Muscle layer of colon (tissue), 2 donors: ENCODE data around the gene CTXND1.

Experiments
- H3K27ac ChIP-seq: one replicate; pipeline ENCODE4 v1.7.0; 2013; ENCODE audit warnings: low read depth, mild to moderate bottlenecking, low read length, moderate library complexity
- H3K27me3 ChIP-seq, 2 donors: one replicate each; pipeline ENCODE4 v1.7.0; 2013; ENCODE audit warnings: low read length in 2 of 2, mild to moderate bottlenecking in 2 of 2; ENCODE audit not compliant: insufficient read depth in 2 of 2, control insufficient read depth in 1 of 2
- H3K36me3 ChIP-seq: one replicate; pipeline ENCODE4 v1.7.0; 2013; ENCODE audit warnings: mild to moderate bottlenecking, low read length; ENCODE audit not compliant: insufficient read depth
- H3K4me1 ChIP-seq: one replicate; pipeline ENCODE4 v1.7.0; 2013; ENCODE audit warnings: mild to moderate bottlenecking, low read length; ENCODE audit not compliant: insufficient read depth
- H3K4me3 ChIP-seq, 2 donors: one replicate each; pipeline ENCODE4 v1.7.0; 2013; ENCODE audit warnings: low read length in 2 of 2, low read depth in 1 of 2, mild to moderate bottlenecking in 1 of 2, moderate library complexity in 1 of 2
- H3K9ac ChIP-seq: one replicate; pipeline ENCODE4 v1.7.0; 2013; ENCODE audit warnings: low read length
- H3K9me3 ChIP-seq: one replicate; pipeline ENCODE4 v1.7.0; 2013; ENCODE audit warnings: mild to moderate bottlenecking, low read length
- donor health status: abdominal sarcoma.
- donor health status: Adenocarcinoma of cecum.

Gene CTXND1

DNA sequence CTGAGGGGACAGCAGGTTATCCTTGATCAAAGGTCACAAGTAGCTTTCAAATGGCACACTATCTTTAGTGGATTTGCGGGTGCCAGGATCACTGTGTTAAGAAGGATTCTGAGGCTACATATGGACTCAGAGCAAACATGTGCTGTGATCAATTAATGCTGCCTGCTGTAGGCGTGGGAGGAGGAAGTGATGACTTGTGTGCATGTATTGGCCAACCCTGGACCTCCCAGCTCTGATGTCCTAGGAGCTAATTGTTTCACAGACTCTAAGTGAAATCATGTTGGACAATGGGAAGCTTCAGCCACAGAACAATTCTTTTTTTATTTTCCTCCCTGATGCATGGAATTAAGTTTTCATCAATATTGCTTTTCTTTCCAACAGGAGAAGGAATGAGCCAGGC, 74.9 kb downstream of the CTXND1 start:
- Histone ChIP-seq H3K27me3 (no peaks in the 10 kb centered on the region), H3K4me1 (no peaks in the 10 kb centered on the region), H3K9me3 (no peaks in the 10 kb centered on the region), H3K36me3 (peaks cover 16% of the 10 kb centered on the region), H3K27ac (no peak overlapping the region), H3K9ac (no peak overlapping the region), H3K4me3 (no peak overlapping the region)

DNA sequence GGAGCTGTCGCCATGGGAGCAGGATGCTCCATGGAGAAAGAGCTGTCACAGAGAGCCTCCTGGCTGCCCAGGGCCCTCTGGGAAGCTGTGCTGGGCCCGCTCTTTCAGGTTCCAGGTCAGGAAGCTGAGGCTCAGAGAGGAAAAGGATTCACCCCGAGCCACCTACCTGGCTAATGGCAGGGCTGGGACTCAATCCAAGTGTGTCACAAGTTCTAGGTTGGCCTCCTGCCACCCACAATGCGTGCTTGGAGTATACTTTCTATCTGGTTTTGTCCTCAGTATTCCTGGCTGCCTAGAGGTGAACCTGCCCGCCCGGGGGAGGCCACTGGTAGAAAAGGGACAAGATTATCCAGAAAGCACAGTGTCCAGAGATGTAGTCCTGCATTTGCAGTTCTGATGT, 75.6 kb downstream of the CTXND1 start:
- Histone ChIP-seq H3K27ac (no peak overlapping the region), H3K9me3 (no peaks in the 10 kb centered on the region), H3K27me3 (no peaks in the 10 kb centered on the region), H3K9ac (no peak overlapping the region), H3K4me3 (no peak overlapping the region), H3K4me1 (no peaks in the 10 kb centered on the region), H3K36me3 (peaks cover 16% of the 10 kb centered on the region)

DNA sequence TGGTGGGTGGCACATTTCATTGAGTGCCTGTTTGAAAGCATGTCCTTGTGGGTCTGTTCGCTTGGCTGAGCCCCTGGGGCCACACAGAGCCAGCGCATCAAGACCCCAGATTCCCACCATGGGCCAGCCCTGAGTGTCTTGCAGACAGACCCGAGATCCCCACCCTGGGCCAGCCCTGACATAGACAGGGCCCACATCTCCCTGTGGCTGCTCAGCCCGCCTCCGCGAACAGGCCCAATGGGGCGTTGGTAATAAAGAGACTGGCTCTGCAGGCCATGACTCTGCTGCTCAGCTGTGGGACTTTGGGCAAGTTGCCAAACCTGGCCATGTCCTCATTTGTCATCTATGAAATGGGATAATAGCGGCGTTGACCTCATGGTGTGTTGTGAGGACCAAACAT, 76.6 kb downstream of the CTXND1 start:
- no peaks in the 10 kb centered on the region for H3K4me1 ChIP-seq
- peaks cover 16% of the 10 kb centered on the region for H3K36me3 ChIP-seq
- H3K4me3 ChIP-seq, result no peak overlapping the region
- no peak overlapping the region for H3K27ac ChIP-seq
- no peaks in the 10 kb centered on the region for H3K27me3 ChIP-seq
- no peak overlapping the region for H3K9ac ChIP-seq
- no peaks in the 10 kb centered on the region for H3K9me3 ChIP-seq

DNA sequence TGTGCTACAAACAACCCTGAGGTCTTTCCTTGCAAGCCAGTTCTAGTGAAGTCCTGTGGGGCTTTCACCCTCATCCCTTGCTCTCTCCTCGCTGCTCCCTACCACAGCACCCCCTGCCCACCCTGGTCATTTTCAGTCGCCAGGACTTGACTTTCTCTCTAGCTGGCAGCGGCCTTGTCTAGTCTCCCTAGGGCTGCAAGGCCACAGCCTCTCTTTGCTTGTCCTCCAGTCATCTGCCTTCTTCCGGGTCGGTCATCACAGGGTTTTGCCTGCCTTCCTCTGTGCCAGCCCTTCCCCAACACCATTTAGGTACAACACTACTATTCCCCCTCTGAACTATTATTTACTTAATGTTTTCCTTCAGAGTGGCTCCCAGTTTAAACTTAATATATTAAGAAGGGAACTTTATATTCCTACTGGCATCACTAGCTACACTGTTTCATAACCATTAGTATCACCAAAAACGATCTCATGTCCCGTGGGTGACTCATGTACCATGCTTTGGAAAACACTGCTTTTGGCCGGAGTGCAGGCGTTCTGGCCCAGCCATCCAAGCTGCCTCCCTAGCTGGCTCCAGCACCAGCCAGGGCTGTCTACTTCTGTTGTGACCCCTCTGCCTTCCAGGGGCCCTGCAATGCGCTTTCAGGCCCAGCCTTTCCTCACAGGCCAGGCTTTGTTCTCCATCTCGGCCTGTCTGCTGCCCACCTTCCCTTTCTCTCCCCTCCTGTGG, 77.8 kb downstream of the CTXND1 start:
- Histone ChIP-seq H3K4me1 (no peaks in the 10 kb centered on the region), H3K4me3 (no peak overlapping the region), H3K27me3 (no peaks in the 10 kb centered on the region), H3K9me3 (no peaks in the 10 kb centered on the region), H3K36me3 (peaks cover 15% of the 10 kb centered on the region), H3K9ac (no peak overlapping the region), H3K27ac (no peak overlapping the region)

DNA sequence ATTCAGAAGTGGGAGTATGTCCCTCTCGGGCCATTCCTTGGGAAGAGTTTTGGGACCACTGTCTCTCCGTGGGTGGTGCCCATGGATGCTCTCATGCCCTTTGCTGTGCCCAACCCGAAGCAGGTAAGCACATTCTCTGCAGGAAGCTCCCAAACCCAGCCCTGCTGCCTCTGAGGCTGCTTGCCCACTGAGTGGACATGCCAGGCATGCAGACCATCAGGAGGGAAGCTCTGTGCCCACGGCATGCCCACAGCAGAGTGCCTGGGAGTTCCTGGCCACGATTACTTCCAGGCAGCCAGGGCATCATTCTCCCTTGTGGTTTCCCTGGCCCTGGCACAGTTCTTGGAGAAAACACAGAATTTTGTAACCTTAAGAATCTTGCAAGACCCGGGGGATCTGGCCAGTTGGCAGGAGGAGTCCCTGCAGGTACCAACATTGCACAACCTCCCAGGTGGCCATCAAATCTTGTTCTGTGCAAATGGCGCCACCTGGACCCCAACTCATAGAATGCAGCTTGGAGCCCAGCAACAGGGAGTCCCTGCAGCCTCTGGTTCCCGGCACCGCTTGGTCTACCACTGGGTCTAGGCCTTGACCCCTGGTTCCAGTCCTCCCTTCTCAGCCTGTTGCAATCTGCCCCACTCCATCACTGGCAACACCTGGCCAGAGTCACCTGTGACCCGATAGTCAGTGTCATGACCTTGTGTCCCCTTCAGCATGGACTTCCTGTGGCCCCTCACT, 78.8 kb downstream of the CTXND1 start:
- no peaks in the 10 kb centered on the region for H3K4me1 ChIP-seq
- no peaks in the 10 kb centered on the region for H3K27me3 ChIP-seq
- no peak overlapping the region for H3K9ac ChIP-seq
- no peak overlapping the region for H3K4me3 ChIP-seq
- no peak overlapping the region for H3K27ac ChIP-seq
- no peaks in the 10 kb centered on the region for H3K9me3 ChIP-seq
- peaks cover 14% of the 10 kb centered on the region for H3K36me3 ChIP-seq

DNA sequence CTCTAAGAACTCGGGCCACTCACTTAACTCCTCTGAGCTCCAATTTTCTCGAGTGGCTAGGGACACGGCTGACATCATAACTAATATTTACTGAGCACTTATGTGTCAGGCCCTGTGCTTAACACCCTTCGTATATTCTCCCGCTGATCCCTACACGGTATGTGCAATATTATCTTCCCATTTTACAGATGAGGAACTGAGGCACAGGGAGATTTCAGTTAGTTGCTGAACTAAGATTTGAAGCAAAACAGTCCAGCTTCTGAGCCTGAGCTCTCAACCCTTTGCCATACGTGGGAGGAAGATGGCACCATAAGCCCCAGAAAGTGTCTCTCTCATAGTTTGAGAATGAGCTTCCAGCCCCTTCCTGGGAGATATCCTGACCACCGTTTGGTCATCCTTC, 79.6 kb downstream of the CTXND1 start:
- H3K27ac ChIP-seq, result no peak overlapping the region
- H3K27me3 ChIP-seq, result no peaks in the 10 kb centered on the region
- H3K9ac ChIP-seq, result no peak overlapping the region
- H3K4me1 ChIP-seq, result no peaks in the 10 kb centered on the region
- H3K36me3 ChIP-seq, result peaks cover 12% of the 10 kb centered on the region
- H3K9me3 ChIP-seq, result no peaks in the 10 kb centered on the region
- H3K4me3 ChIP-seq, result no peak overlapping the region

DNA sequence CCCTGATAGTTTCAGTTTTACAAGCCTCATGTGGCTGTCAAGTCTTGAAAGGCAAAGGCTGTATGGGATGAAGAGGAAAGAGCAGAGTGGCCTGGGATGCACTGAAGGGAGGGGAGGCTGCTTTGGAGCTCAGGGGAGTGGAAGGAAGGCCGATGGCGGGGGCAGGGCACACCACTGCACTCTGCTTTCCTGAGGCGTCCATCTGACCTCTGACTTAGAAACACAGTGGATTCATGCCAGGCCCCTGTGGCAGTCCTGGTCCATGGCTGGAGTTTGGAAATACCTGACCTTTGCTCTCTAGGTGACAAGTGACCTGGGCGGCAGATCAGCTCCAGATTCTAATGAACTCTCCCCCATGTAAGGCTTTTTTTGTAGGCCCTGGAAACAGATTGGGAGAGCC, 80.2 kb downstream of the CTXND1 start:
- no peaks in the 10 kb centered on the region for H3K4me1 ChIP-seq
- no peaks in the 10 kb centered on the region for H3K9me3 ChIP-seq
- no peak overlapping the region for H3K27ac ChIP-seq
- no peak overlapping the region for H3K4me3 ChIP-seq
- H3K27me3 ChIP-seq, result no peaks in the 10 kb centered on the region
- H3K36me3 ChIP-seq, result peaks cover 11% of the 10 kb centered on the region
- H3K9ac ChIP-seq, result no peak overlapping the region

DNA sequence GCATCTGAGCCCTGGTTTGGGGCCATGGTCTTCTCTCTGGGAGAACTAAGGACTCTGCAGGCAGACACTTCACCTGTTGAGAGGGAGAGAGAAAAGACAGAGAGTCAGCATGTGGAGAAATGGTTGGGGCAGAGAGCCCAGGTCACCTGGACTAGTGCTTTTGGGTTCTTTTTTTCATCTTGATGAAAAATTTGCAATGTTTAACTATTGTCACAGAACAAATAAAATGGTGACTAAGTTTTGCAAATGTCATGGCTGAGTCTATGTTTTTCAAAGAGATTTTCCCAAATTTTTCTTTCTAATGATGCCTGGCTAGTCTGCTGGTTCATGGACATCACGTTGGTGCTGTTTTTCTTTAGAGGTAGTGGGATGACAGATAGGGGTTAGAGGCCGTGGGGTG, 81.4 kb downstream of the CTXND1 start:
- Histone ChIP-seq H3K27me3 (no peaks in the 10 kb centered on the region), H3K27ac (no peak overlapping the region), H3K9me3 (no peaks in the 10 kb centered on the region), H3K36me3 (peaks cover 11% of the 10 kb centered on the region), H3K4me3 (no peak overlapping the region), H3K4me1 (no peaks in the 10 kb centered on the region), H3K9ac (no peak overlapping the region)

DNA sequence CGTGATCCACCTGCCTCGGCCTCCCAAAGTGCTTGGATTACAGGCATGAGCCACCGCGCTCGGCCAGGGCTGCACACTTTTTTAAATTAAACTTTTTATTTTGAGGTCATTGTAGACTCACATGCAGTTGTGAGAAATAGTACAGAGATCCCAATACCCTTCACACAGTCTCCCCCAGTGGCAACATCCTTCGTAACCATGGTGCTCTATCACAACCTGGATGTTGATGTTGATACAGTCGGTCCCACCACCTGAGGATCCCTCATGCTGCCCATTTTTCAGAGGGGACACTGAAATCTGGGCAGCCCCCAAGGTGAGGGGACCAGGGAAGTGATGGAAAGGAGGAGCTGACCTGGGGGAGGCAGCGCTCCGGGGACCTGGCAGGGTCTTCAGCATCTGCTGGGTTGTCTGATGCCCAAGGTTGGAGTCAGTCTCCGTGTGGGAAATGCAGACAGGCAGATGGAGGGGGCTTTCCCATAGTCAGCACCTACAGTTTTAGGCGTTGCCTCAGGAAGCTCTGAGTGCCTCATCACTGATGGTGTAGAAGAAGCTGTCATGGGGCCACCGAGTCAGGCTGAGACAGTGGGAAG, 82.2 kb downstream of the CTXND1 start:
- H3K36me3 ChIP-seq, result peaks cover 8% of the 10 kb centered on the region
- H3K9ac ChIP-seq, result no peak overlapping the region
- H3K4me3 ChIP-seq, result no peak overlapping the region
- H3K27ac ChIP-seq, result no peak overlapping the region
- H3K27me3 ChIP-seq, result no peaks in the 10 kb centered on the region
- H3K9me3 ChIP-seq, result no peaks in the 10 kb centered on the region
- no peaks in the 10 kb centered on the region for H3K4me1 ChIP-seq

DNA sequence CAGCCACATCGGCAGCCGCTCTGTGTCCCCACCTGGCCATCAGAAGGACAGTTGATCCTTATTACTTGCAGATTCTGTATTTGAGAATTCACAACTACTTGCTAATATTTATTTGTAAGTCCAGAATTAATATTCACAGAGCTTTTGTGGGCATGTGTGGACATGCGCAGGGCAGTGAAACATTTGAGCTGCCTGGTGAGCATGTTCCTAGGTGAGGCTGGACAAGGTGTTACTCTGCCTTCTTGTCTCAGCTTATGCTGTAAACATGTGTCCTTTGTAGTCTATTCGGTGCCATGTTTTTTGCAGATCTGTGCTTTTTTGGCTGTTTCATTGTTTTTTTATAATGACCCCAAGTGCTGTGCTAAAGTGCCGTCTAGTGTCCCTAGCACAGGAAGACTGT, 83.6 kb downstream of the CTXND1 start:
- no peaks in the 10 kb centered on the region for H3K9me3 ChIP-seq
- no peak overlapping the region for H3K9ac ChIP-seq
- H3K27ac ChIP-seq, result no peak overlapping the region
- no peak overlapping the region for H3K4me3 ChIP-seq
- H3K27me3 ChIP-seq, result no peaks in the 10 kb centered on the region
- no peaks in the 10 kb centered on the region for H3K4me1 ChIP-seq
- peaks cover 6% of the 10 kb centered on the region for H3K36me3 ChIP-seq

DNA sequence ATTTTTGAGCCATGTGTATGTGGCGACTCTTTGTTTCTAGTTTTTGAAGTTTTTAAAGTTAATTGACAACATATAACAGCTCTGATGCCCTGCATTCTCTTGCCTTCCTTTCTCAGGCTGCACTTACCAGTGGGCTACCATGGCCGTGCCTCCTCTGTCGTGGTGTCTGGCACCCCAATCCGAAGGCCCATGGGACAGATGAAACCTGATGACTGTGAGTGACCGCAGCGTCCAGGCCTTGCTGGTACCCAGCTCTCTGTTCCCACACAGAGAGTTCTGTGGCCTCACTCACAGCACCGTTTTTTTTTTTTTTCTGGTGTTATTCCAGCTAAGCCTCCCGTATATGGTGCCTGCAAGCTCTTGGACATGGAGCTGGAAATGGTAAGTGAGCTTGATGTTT, 84.1 kb downstream of the CTXND1 start:
- Histone ChIP-seq H3K9me3 (no peaks in the 10 kb centered on the region), H3K27me3 (no peaks in the 10 kb centered on the region), H3K4me1 (no peaks in the 10 kb centered on the region), H3K9ac (no peak overlapping the region), H3K36me3 (peaks cover 6% of the 10 kb centered on the region), H3K4me3 (no peak overlapping the region), H3K27ac (no peak overlapping the region)
